ENCODE measurements around the gene CHN2.

- TF ChIP-seq CTCF (IDR thresholded peaks at IDR 0.05) (no peak), EP300 (IDR thresholded peaks at IDR 0.05) (no peak), POLR2A (IDR thresholded peaks at IDR 0.05; ENCODE audit: low read depth) (no peak), POLR2AphosphoS5 (IDR thresholded peaks at IDR 0.05) (no peak)
These were observed 64.4 kb downstream of the CHN2 start for GRCh38 chr7:29258951-29259350.
